ENCODE data around the gene TMUB1.

Gene TMUB1

GRCh38 chr7:151082141-151083070 lies 887 bp downstream of the TMUB1 start:
- DNase-seq, result no peak

GRCh38 chr7:151081170-151082101 lies 1.9 kb downstream of the TMUB1 start:
- DNase-seq, result no peak

- peak; percentile 85 to 88 for DNase-seq
Measured at GRCh38 chr7:151080522-151081169, 2.6 kb downstream of the TMUB1 start, which contains the start of gene FASTK. FASTK (minus strand) TSS chr7:151080809; CDS start chr7:151080766, 43 bp downstream.

GRCh38 chr7:151080067-151080521 lies 3.2 kb downstream of the TMUB1 start:
- no peak for DNase-seq

- DNase-seq, result no peak
Measured at GRCh38 chr7:151079199-151079910, 3.9 kb downstream of the TMUB1 start.

- DNase-seq, result no peak
Measured at GRCh38 chr7:151078233-151079040, 4.9 kb downstream of the TMUB1 start.

GRCh38 chr7:151077705-151078232 lies 5.5 kb downstream of the TMUB1 start:
- no peak for DNase-seq

- DNase-seq, result no peak
Measured at GRCh38 chr7:151076863-151077704, 6.2 kb downstream of the TMUB1 start.

GRCh38 chr7:151075978-151076426 lies 7.3 kb downstream of the TMUB1 start:
- DNase-seq, result no peak

- no peak for DNase-seq
Measured at GRCh38 chr7:151075662-151075971, 7.7 kb downstream of the TMUB1 start.

- DNase-seq, result no peak
Measured at GRCh38 chr7:151074817-151075661, 8.3 kb downstream of the TMUB1 start.

- no peak for DNase-seq
Measured at GRCh38 chr7:151073990-151074389, 9.3 kb downstream of the TMUB1 start.

- no peak for DNase-seq
Measured at GRCh38 chr7:151071032-151071866, 12.0 kb downstream of the TMUB1 start.

- DNase-seq, result no peak
Measured at GRCh38 chr7:151070574-151070960, 12.7 kb downstream of the TMUB1 start.

- no peak for DNase-seq
Measured at GRCh38 chr7:151069841-151070573, 13.3 kb downstream of the TMUB1 start.

GRCh38 chr7:151068069-151068773 lies 15.1 kb downstream of the TMUB1 start:
- DNase-seq, result no peak
